HG03432 (cell line): ENCODE results near the gene CD226.
"Not testable (repeated sequence)": the region's sequence is repeated elsewhere in the genome, so short reads cannot be mapped to it uniquely, and the experiment has no call there.

Experiments used
- ATAC-seq: cut with Tn5 transposase; IDR thresholded peaks from one replicate; pipeline ENCODE4 v1.9.1; 2021; ENCODE audit warnings: mild to moderate bottlenecking, moderate library complexity; ENCODE audit not compliant: unreplicated experiment

CD226 gene

GRCh38 chr18:69956665-69957620 is 9.3 kb upstream of the CD226 start:
- ATAC-seq = no peak

DNA sequence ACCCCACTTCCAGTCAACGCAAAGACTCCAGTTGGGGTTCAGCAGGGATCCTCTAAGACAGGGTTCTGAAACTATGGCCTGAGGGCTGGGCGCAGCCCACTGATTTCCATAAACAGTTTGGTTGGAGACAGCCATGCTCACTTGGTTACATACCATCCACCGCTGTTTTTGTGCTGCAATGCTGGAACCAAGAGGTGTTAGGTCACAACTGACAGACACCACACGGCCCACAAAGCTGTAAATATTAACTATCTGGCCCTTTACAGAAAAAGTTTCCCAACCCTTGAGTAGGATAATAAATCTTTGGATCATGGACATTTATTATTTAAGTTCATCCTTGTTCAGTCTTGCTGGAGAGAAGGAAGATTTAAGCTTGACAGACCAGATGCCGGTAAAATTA is 8.4 kb upstream of the CD226 start:
- peak; percentile 23 for ATAC-seq

DNA sequence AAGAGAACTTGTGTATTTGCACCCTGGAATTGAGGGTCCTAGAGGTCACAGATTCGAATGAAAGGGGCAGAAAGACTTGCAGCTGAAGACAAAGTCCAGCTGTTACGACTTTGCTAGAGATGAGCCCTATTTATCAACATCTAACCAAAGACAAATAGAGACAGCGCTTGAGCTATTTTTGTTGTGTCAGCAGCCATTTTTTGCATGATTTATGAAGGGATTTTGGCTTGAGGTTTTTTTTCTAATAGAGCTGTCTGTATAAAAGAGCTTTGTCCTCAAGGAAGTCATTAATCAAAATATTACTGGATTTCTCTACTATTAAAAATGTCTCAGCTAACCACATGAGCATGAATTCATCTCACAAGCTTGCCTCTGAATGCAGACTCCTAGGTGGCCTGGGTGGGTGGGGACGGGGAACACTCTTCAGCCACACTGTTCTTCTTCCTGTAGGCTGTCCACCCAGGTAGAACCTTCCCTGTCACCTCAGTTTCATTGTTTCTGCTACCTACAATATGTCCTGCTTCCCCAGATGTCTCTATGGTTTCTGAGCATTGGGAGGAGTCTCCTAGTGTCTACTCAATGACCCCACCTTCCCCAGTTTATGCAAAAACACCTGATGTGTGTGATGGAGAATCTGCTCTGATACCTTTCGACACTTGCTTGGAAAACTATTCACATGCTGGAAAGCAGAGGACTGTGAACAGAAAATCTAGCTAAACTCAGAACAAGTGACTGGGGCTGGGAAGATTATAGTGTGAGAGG is 7.2 kb upstream of the CD226 start:
- ATAC-seq = no peak

GRCh38 chr18:69953191-69953590 is 5.5 kb upstream of the CD226 start:
- no peak for ATAC-seq

DNA sequence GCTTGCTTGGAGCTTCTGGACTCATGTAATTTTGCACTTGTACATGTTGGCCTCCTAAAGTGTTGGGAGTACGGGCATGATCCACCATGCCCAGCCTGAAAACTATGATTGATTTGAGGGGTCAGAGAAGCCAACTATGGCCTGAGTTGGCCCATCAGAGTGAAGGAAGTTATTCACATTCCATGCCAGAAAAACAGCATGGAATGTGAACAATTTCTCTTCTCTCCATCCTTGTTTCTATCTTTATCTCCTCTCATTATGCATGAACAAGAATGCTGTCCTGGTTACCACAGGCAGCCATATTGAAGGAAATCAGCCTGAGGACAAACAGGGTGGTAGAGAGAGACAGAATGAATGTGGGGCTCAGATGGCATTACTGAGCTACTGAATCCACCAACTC is 3.5 kb upstream of the CD226 start:
- no peak for ATAC-seq

- ATAC-seq = no peak
Observed at GRCh38 chr18:69949538-69949936, 1.9 kb upstream of the CD226 start.

DNA sequence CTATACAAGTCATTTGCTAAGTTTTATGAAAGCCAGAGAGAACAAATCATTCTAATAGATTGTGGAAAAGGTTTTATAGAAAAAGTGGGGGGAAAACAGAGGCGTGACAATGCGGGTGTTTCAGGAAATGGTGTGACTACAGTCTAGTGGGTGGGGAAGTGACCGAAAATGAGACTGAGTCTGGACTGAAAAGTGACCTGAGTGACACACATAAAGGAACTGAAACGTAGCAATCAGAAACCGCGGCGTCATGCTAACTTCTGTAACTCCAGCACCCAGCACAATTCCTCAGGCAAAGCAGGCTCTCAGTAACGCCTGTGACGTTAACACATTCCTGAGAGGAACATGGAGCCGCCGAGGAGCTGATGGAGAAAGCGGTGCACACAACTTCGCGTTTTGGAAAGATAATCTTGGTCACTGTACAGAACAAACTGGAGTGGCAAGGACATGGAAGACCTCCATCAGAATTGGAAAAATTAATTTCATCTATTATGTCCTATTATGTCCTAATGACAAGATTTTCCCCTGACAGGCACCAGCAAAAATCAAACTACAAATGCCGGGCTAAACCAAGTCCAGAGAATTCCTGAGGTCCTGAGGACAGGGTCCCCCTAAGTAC is 1.4 kb upstream of the CD226 start:
- ATAC-seq = peak; percentile 87

- ATAC-seq = no peak
Observed at GRCh38 chr18:69948256-69948655, 583 bp upstream of the CD226 start.

DNA sequence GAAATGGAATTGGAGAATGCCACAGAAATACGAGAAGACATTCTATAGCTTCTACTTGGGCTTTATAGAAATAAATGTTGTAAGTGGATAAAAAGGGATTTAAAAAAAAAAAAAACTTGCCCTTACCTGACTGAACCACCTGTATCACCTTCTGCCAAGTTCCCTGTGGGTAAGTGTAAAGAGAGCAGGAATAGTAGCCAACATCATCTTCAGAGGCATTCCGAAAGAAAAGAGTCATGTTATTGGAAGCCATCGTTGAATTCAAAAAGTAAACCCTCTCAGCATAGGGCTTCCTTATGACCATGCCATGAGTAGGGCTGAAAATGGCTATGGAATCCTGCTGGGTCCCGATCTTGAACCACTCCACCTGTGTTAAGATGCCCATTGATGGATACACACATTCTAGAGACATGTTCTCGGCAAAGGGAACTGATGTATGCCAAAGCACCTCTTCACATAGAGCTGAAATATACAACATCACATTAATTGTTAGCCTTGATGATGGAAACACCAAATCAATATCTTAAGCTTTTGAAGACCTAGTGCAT is 991 bp downstream of the CD226 start:
- no peak for ATAC-seq

GRCh38 chr18:69945220-69946114 is 2.2 kb downstream of the CD226 start:
- no peak for ATAC-seq

DNA sequence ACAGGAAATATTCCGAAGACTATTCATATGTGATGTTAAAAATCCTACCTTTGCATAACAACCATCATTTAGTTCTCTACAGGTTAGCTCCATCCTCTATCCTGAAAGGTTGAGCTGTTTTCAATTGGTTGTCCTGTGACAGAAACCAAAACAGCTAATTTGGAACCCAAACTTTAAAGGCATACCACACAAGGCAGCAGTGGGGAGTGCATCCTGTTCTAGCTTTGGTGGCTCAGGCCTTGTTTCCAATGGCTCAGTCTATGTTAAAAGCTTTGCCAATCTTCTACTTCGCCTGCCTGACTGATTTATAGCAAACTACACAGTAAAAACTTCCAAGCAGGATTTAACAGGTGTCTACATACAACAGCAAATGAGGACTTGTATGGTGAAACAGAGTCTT is 3.2 kb downstream of the CD226 start:
- ATAC-seq = no peak

DNA sequence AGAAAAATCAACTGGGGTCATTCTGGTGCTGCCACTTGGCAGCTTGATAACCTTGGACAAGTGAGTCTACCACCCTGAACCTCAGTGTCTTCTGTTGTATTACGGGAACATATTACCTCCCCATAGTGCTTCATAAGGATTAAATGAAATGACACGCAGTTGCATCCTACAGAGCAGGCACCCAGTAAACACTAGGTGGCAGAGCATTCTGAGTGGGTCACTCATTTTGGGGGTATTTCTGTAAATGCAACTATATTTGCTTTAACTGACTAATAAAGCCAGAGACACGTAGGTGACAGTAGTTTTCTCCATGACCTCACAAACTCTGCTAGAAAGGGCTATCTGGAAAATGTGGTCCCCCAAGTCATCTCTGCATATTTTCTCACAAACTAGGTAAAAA is 4.7 kb downstream of the CD226 start:
- no peak for ATAC-seq

DNA sequence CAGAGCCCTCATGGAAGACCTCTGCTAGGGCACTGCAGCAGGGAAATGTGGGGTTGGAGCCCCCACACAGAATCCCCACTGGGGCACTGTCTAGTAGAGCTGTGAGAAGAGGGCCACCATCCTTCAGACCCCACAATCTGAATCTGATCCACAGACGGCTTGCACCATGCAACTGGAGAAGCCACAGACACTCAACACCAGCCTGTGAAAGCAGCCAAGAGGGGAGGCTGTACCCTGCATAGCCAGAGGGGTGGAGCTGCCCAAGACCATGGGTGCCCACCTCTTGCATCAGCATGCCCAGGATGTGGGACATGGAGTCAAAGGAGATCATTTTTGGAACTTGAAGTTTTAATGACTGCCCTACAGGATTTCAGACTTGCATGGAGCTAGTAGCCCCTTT is 6.5 kb downstream of the CD226 start:
- ATAC-seq = no peak

DNA sequence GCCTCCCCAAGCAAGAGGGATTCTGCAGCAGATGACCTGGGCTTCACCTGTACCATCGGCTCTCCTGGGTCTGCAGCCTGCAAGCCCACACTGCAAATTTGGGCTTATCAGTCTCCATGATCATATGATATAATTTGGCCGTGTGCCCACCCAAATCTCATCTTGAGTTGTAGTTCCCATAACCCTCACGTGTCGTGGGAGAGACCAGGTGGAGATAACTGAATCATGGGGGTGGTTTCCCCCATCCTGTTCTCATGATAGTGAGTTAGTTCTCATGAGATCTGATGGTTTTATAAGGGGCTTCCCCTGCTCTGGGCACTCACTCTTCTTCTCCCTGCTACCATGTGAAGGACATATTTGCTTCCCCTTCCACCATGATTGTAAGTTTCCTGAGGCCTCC is 7.9 kb downstream of the CD226 start:
- ATAC-seq = not testable (repeated sequence)

DNA sequence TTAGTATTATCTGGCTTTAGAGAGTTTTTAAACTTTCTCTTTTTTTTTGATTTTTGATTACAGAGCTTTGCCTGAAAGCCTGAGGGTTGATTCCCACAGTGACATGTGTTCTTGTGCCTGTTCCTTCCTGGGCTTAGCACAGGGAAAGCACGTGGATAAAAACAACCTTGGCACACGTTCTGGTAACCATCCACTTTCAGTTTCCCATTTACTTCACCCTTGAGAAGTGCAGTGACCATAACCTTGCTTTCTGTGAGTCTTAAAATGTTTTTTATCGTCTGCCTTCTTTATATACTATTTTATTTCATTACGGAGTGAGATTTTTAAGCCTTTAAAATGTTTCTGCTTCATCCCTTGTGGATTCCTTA is 11.5 kb downstream of the CD226 start:
- peak; percentile 37 for ATAC-seq

GRCh38 chr18:69935319-69936190 is 12.1 kb downstream of the CD226 start:
- peak; percentile 96 for ATAC-seq

DNA sequence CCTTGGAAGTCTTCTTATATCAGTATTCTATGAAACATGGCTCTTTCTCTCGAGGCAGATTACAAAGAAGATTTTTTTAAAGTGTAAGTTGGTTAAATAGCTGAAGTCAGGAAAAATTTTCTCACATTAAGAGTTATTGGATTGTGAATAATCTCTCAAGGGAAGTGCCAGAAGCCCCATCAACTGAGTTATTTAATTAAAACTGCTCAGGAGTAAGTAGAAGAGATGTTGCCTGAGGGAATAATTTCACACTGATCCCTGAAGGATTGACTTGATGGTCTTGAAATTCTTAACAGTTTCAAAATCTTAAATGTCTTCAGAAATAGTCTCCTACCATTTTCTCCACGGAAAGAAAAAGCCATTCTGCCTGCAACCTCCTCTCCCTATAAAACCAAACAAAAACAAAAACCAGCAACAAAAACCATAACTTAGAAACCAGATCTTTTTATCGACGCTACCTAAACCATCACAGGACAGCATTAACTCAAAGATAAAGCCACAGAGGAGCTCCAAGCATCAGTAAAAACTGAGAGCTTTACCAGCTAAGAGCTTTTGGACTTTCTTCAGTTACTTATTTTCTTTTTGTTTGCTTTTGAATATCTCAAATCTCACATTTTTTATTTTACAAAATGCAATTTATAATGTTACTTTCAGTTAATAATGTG is 12.9 kb downstream of the CD226 start:
- no peak for ATAC-seq

DNA sequence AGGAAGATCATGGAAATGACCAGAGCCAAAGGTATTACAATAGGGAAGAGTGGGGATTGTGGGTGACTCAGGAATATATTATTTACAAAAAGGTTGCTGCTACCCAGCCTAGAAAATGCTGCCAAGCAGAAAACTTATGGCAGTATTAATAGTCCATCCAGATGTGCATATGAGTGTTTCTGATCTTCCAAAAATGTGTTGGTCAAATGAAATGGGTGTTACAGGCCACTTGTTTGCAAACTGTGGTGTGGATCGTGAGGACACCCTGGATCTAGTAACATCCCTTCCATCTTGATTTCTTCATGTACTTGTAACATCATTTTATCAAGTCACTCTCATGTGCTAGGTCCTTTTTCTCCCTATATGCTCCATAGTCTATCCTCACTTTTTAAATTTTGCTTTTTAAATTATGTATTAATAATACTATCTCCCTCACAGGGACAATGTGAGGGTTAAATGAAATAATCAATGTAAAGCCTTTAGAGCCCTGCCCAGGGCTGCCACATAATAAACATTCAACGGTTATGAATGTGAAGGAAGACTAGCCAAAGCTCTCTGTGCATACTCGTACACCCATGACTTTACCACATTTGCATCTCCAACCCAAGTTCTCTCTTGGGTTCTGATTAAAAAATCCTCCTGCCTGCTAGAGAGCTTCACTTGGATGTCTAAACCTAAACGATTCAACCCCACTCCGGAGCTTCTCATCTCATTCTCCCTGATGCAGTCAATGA is 18.5 kb downstream of the CD226 start:
- no peak for ATAC-seq
